Testis (tissue), 3 donors: Measurements from ENCODE around the gene TMIGD3. TPM values are rescaled to one million over a fixed set of nuclear protein-coding genes. Genes with fewer than 3 reads are reported as not detected.

ENCODE experiments used
- DNase-seq: peaks from one replicate; pipeline ENCODE4 v3.0.0-alpha.2; 2019
- H3K27ac ChIP-seq, 2 donors: fragments of 200-600 bp; sonication (generic); one replicate each; pipeline ENCODE4 v1.5.1; 2019
- H3K27me3 ChIP-seq: fragments of 200-600 bp; sonication (generic); one replicate; pipeline ENCODE4 v1.5.1; 2019
- H3K36me3 ChIP-seq: fragments of 200-600 bp; sonication (generic); one replicate; pipeline ENCODE4 v1.5.1; 2017; ENCODE audit warnings: low read depth; ENCODE audit errors: missing control alignments
- H3K4me1 ChIP-seq: fragments of 200-600 bp; sonication (generic); one replicate; pipeline ENCODE4 v1.5.1; 2019
- H3K4me3 ChIP-seq, 2 donors: fragments of 200-600 bp; sonication (generic); one replicate each; pipeline ENCODE4 v1.5.1; 2017 to 2019
- H3K9me3 ChIP-seq: fragments of 200-600 bp; sonication (generic); one replicate; pipeline ENCODE4 v1.5.1; 2017
- POLR2A ChIP-seq: fragments of 450-650 bp; IDR thresholded peaks from one replicate; pipeline ENCODE4 v1.6.1; 2017; ENCODE audit warnings: antibody characterized with exemption, mild to moderate bottlenecking, moderate library complexity
- WGBS, 2 donors: methylation state at CpG; one replicate each; pipeline ENCODE4 v1.1.5; 2018; 5-methylcytosine and 5-hydroxymethylcytosine counted together
- intact Hi-C: fragments of 100-400 bp; cut with DNase I; formaldehyde crosslinking; loops from one replicate; pipeline ENCODE4 v1.15.1; 2023; ENCODE audit warnings: low total_unique reads
- polyA plus RNA-seq: library from polyadenylated mRNA; stranded (reverse); fragments of 350-450 nt; fragmentation: Illumina TruSeq; extraction: RNeasy Lipid Tissue Mini Kit (QIAGEN cat#74804); gene quantifications from one replicate; pipeline ENCODE4 v1.2.3, GENCODE V29; 2014; ENCODE audit warnings: low read depth, low replicate concordance; ENCODE audit not compliant: insufficient read depth
- total RNA-seq, 2 donors: library from RNA; depleted of rRNA; stranded (reverse); fragments of >200 nt; gene quantifications; one replicate each; pipeline ENCODE4 v1.2.3, GENCODE V29; 2016
- TF ChIP-seq, protein P1 (sequence below), 3 experiments: fragments of 450-650 bp in 2 of 3; fragments of 200-600 bp in 1 of 3; sonication (generic) in 1 of 3; IDR thresholded peaks; one replicate each; pipeline ENCODE4 v1.5.1; 2016 to 2019; ENCODE audit warnings: antibody characterized with exemption in 3 of 3, mild to moderate bottlenecking in 2 of 3, moderate library complexity in 1 of 3

Gene TMIGD3
- total and polyA plus RNA-seq, 3 donors from 2014 or later: 27.6 to 148 (median 63.6) TPM

DNA sequence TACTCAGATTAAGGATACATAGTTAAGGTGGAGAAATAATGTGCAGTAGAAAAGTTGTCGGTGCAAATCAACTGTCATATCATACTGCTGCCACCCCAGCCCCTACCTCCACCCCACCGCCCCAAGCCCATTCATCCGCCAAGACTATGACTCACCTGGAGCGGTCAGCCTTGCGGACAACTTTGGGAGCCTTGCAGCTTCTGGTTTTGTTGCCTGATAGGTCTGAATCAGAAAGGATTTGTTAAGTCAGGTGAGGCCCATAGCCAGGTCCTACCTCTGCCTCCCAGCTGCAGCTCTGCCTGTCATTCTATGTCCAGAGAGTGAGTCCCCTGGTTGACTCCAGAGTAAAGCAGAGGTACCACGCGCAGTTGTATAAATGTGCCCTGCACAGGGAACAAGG is 17.0 kb downstream of the TMIGD3 start:
- 93 to 95% methylated on average over 5 to 7 of the region's 7 CpGs for WGBS, 2 donors

DNA sequence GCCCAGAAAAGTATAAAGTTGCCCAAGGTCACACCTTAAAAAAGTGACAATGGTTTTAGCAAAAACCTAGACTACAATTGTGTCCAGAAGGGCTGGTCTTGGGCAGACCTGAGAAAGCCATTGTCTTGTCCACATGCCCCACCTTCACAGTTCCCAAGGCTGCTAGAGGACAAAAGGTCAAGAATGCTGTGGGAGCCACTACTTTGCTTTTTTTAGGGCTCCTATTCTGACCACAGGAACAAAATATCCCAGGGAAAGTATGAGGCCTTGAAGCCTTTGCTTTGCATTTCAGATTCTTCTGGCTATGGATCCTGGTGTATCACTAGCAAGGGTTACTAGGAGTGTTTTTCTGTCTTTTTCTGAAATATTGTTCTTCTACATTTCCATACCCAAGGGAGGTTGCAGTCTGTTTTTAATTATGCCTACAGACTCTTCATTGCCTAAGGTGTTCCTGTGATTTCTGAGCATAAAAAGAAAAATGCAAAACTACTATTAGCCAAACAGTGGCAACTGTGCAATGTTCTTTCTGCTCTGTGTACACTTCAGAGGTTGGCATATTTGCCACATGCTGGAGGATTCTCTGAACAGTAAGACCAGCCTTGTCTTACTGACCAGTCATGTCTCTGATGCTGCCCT is 18.9 kb downstream of the TMIGD3 start:
- no peak overlapping the region for H3K27ac ChIP-seq
- no peaks in the 10 kb centered on the region for H3K27me3 ChIP-seq
- TF ChIP-seq POLR2A: no peak
- TF ChIP-seq, protein P1, sequence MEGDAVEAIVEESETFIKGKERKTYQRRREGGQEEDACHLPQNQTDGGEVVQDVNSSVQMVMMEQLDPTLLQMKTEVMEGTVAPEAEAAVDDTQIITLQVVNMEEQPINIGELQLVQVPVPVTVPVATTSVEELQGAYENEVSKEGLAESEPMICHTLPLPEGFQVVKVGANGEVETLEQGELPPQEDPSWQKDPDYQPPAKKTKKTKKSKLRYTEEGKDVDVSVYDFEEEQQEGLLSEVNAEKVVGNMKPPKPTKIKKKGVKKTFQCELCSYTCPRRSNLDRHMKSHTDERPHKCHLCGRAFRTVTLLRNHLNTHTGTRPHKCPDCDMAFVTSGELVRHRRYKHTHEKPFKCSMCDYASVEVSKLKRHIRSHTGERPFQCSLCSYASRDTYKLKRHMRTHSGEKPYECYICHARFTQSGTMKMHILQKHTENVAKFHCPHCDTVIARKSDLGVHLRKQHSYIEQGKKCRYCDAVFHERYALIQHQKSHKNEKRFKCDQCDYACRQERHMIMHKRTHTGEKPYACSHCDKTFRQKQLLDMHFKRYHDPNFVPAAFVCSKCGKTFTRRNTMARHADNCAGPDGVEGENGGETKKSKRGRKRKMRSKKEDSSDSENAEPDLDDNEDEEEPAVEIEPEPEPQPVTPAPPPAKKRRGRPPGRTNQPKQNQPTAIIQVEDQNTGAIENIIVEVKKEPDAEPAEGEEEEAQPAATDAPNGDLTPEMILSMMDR (IDR thresholded peaks at IDR 0.05): no peak

More for the DNA sequence above, 17.0 kb downstream of the TMIGD3 start:
- Histone ChIP-seq H3K27me3 (no peaks in the 10 kb centered on the region), H3K4me1 (peaks cover 7% of the 10 kb centered on the region), H3K4me3 (no peak overlapping the region), H3K9me3 (no peaks in the 10 kb centered on the region), H3K36me3 (no peaks in the 10 kb centered on the region), H3K27ac (no peak overlapping the region)
- intact Hi-C loops: loop anchor here (10.0 kb wide), 1 partner anchor 268 kb away; the partner anchor contains the start of gene DDX20
- DNase-seq: no peak
- no peak for TF ChIP-seq POLR2A
- TF ChIP-seq, protein P1 (IDR thresholded peaks at IDR 0.05): no peak

DNA sequence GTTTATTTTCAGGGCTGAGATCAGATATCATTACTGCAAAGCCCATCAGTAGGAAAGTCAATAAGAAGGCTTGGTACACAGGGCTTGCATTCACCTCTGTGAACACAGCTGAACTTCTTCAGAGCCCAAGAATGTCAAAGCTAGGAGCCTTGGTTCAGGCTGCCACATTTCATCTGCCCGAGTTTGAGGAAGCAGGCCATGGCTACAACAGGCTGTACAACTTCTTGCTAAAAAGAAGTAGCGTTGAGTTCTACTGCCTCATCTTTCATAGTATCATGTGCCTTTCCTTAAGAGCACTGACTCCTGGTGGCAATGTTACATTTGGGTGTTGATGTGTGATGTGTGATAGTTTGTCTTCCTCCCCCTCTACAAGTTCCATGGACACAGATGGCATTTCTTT is 19.6 kb downstream of the TMIGD3 start:
- Histone ChIP-seq H3K4me3 (no peak overlapping the region), H3K9me3 (no peaks in the 10 kb centered on the region), H3K36me3 (no peaks in the 10 kb centered on the region), H3K27ac (no peak overlapping the region), H3K27me3 (no peaks in the 10 kb centered on the region), H3K4me1 (peaks cover 7% of the 10 kb centered on the region)
- no peak for DNase-seq
- 81 to 97% methylated on average over 2 of the region's 2 CpGs for WGBS, 2 donors
- intact Hi-C loops: loop anchor here (10.0 kb wide), 1 partner anchor 271 kb away; the partner anchor contains the start of gene DDX20
- TF ChIP-seq POLR2A: no peak
- TF ChIP-seq, protein P1 (IDR thresholded peaks at IDR 0.05): no peak

More for the DNA sequence above, 18.9 kb downstream of the TMIGD3 start:
- Histone ChIP-seq H3K36me3 (no peaks in the 10 kb centered on the region), H3K9me3 (no peaks in the 10 kb centered on the region), H3K4me1 (peaks cover 7% of the 10 kb centered on the region), H3K4me3 (no peak overlapping the region)
- no peak for DNase-seq
- intact Hi-C loops: loop anchor here (10.0 kb wide), 1 partner anchor 270 kb away; the partner anchor contains the start of gene DDX20

DNA sequence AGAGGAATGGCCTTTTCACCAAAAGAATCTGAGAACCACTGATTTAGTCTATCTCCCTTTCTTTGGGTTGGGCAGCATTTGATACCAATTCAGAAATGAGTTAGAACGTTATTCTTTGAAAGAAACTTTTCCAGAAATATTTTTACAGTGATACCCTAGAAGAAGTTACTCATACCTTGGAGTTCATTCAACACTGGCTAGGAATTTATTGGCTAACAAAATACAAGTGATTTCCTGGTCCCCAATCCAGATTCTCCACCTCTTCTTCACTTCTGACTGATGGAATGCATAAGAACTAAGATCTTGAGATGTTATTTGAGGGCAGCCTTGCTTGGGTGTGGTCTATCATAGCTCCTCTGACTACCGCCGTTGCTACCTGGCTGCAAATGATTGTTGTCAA is 20.3 kb downstream of the TMIGD3 start:
- no peak overlapping the region for H3K4me3 ChIP-seq
- no peak for DNase-seq
- H3K36me3 ChIP-seq: no peaks in the 10 kb centered on the region
- no peak for TF ChIP-seq POLR2A
- TF ChIP-seq, protein P1 (IDR thresholded peaks at IDR 0.05): no peak
- H3K4me1 ChIP-seq: peaks cover 7% of the 10 kb centered on the region
- no peaks in the 10 kb centered on the region for H3K27me3 ChIP-seq
- no peaks in the 10 kb centered on the region for H3K9me3 ChIP-seq
- no peak overlapping the region for H3K27ac ChIP-seq
- 58 to 81% methylated on average over 3 of the region's 3 CpGs for WGBS, 2 donors
- intact Hi-C loops: loop anchor here (10.0 kb wide), 1 partner anchor 272 kb away; the partner anchor contains the start of gene DDX20
